K562 (cell line): ENCODE measurements around the gene ARL16. TPM values are rescaled to one million over a fixed set of nuclear protein-coding genes. Genes with fewer than 3 reads are reported as not detected.
A peak's percentile ranks its signal among the peaks of the same experiment; 100 is the strongest.

Source experiments
- ATAC-seq: fragments of 200-7000 bp; cut with Tn5 transposase; 3 replicates; pipeline ENCODE4 v1.9.1; 2020; ENCODE audit warnings: moderate library complexity
- BruUV-seq: library from RNA; stranded (reverse); fragments of 400-500 nt; replicated peaks from 2 replicates; lab custom pipeline; 2021; lab: Mats Ljungman, UMichigan
- CTCF ChIA-PET: fragments of 300-600 bp; formaldehyde crosslinking; extraction: SDS; loops from one replicate; lab custom pipeline; 2021; ENCODE audit warnings: low intra/inter-chr PET ratio; lab: Yijun Ruan, JAX
- POLR2A ChIA-PET: fragments of 300-600, 350-650 bp; sonication (Branson Sonifier 250); formaldehyde crosslinking; extraction: SDS; loops from one replicate; lab custom pipeline; 2021; ENCODE audit warnings: antibody characterized with exemption, inconsistent platforms; lab: Yijun Ruan, JAX
- DNase-seq, 4 experiments: peaks; one replicate each; pipeline versions ENCODE4 v3.0.0 to v3.0.0-alpha.2; 2011 to 2018; ENCODE audit warnings: low spot score in 3 of 4, mixed read lengths in 3 of 4; ENCODE audit errors: extremely low read depth in 1 of 4
- FAIRE-seq: peaks from 2 replicates; lab custom pipeline; 2011; peaks lifted over from hg19 to GRCh38; lab: Jason Lieb, UNC
- H2AFZ ChIP-seq: 2 replicates; pipeline ENCODE4 v1.6.0; 2011; ENCODE audit warnings: low read depth, low read length, control low read depth, inconsistent platforms
- H3K27ac ChIP-seq: fragments of 200-600 bp; 3 replicates; pipeline ENCODE4 v1.8.0; 2011; ENCODE audit warnings: low read depth, mild to moderate bottlenecking, control low read depth, inconsistent platforms, low read length, moderate library complexity, mixed read lengths; ENCODE audit errors: extremely low read depth
- H3K27me3 ChIP-seq, 2 experiments: fragments of 300-600 bp in 1 of 2; 2 replicates in 1 of 2; 3 replicates in 1 of 2; pipeline versions ENCODE4 v1.6.0 to v1.8.0; 2011; ENCODE audit warnings: inconsistent platforms in 2 of 2, low read length in 2 of 2, mild to moderate bottlenecking in 1 of 2, mixed read lengths in 1 of 2, moderate library complexity in 1 of 2; ENCODE audit not compliant: control insufficient read depth in 2 of 2, insufficient read depth in 2 of 2
- H3K36me3 ChIP-seq: fragments of 300-600 bp; 3 replicates; pipeline ENCODE4 v1.8.0; 2011; ENCODE audit warnings: mild to moderate bottlenecking, low read length, inconsistent platforms; ENCODE audit not compliant: control insufficient read depth, insufficient read depth
- H3K4me1 ChIP-seq, 2 experiments: fragments of 200-600 bp in 1 of 2; replicated peaks in 1 of 2; 2 replicates in 1 of 2; 3 replicates in 1 of 2; pipeline versions ENCODE4 v1.5.1 to v1.8.0; 2011; ENCODE audit warnings: inconsistent platforms in 2 of 2, low read length in 2 of 2, mild to moderate bottlenecking in 1 of 2, mixed read lengths in 1 of 2, moderate library complexity in 1 of 2; ENCODE audit not compliant: control insufficient read depth in 2 of 2, insufficient read depth in 2 of 2
- H3K4me2 ChIP-seq: 2 replicates; pipeline ENCODE4 v1.6.1; 2011; ENCODE audit warnings: low read length, control low read depth, inconsistent platforms, mixed read lengths; ENCODE audit not compliant: insufficient read depth
- H3K4me3 ChIP-seq: fragments of 200-600 bp; sonication (generic), shearing (Covaris generic); 2 replicates; pipeline ENCODE4 v1.5.1; 2016; ENCODE audit warnings: control low read depth, inconsistent platforms
- H3K79me2 ChIP-seq: fragments of 200-600 bp; 3 replicates; pipeline ENCODE4 v1.8.0; 2011; ENCODE audit warnings: low read length, inconsistent platforms; ENCODE audit not compliant: control insufficient read depth, insufficient read depth
- H3K9ac ChIP-seq, 2 experiments: 2 replicates each; pipeline versions ENCODE4 v1.6.0 to v1.6.1; 2011; ENCODE audit warnings: low read depth in 2 of 2, low read length in 2 of 2, control low read depth in 1 of 2, inconsistent platforms in 1 of 2, mild to moderate bottlenecking in 1 of 2, mixed read lengths in 1 of 2; ENCODE audit not compliant: insufficient read depth in 1 of 2
- H3K9me1 ChIP-seq: one replicate; pipeline ENCODE4 v1.6.0; 2011; ENCODE audit warnings: inconsistent platforms, mild to moderate bottlenecking, low read length, moderate library complexity; ENCODE audit not compliant: control insufficient read depth, insufficient read depth
- H3K9me3 ChIP-seq: replicated peaks from 2 replicates; pipeline ENCODE4 v1.5.1; 2011; ENCODE audit warnings: low read depth, low read length, inconsistent platforms; ENCODE audit not compliant: control insufficient read depth, insufficient read depth
- H4K20me1 ChIP-seq: replicated peaks from 2 replicates; pipeline ENCODE4 v1.6.1; 2011; ENCODE audit warnings: low read length, inconsistent platforms, mixed read lengths; ENCODE audit not compliant: control insufficient read depth, insufficient read depth
- HNRNPH1 ChIP-seq: fragments of 200-400 bp; formaldehyde crosslinking; optimal IDR thresholded peaks from 2 replicates; pipeline ENCODE3; 2017; ENCODE audit warnings: low read depth, mild to moderate bottlenecking, low read length, moderate library complexity
- HNRNPL ChIP-seq: fragments of 200-400 bp; formaldehyde crosslinking; IDR thresholded peaks from 2 replicates; pipeline ENCODE4 v1.6.1; 2017; ENCODE audit warnings: low read depth, mild to moderate bottlenecking, low read length
- MAX ChIP-seq: sonication (generic); formaldehyde crosslinking; IDR thresholded peaks from 2 replicates; pipeline ENCODE4 v1.9.0; 2022; ENCODE audit warnings: mild to moderate bottlenecking, missing genetic modification reagents
- MTA1 ChIP-seq: fragments of 450-650 bp; IDR thresholded peaks from 2 replicates; pipeline ENCODE4 v1.6.1; 2017; ENCODE audit warnings: borderline replicate concordance
- POLR2G ChIP-seq: fragments of 200-400 bp; formaldehyde crosslinking; IDR thresholded peaks from 2 replicates; pipeline ENCODE4 v1.6.1; 2017; ENCODE audit warnings: low read depth, mild to moderate bottlenecking, antibody characterized with exemption, low read length, moderate library complexity
- WGBS: fragments of 100-300 bp; shearing (Covaris generic); methylation state at CpG from one replicate; pipeline ENCODE4 v1.1.6; 2016; ENCODE audit warnings: low coverage, mixed read lengths; ENCODE audit not compliant: insufficient coverage; ENCODE audit errors: missing lambda C conversion rate; 5-methylcytosine and 5-hydroxymethylcytosine counted together
- in situ Hi-C: fragments of 300-500 bp; cut with MboI; formaldehyde crosslinking; loops from 4 replicates; pipeline ENCODE4 v1.15.0; 2018; ENCODE audit warnings: inconsistent platforms, mixed read lengths
- intact Hi-C: fragments of 100-400 bp; cut with micrococcal nuclease; formaldehyde crosslinking; loops from 2 replicates; pipeline ENCODE4 v1.14.2; 2022
- polyA plus RNA-seq, 8 experiments: library from polyadenylated mRNA; depleted of rRNA in 4 of 8; stranded (reverse) in 5 of 8; unstranded in 3 of 8; fragments of >200 nt; fragmentation: Nextera tagmentation in 2 of 8; fragmentation: Illumina TruSeq in 1 of 8; extraction: Ambion mirVana in 2 of 8; extraction: Trizol in 1 of 8; gene quantifications; 2 replicates each; pipeline versions ENCODE4 v1.2.1 to v1.2.3, GENCODE V29; 2011 to 2014; ENCODE audit warnings: inconsistent platforms in 1 of 8, missing spikeins in 1 of 8
- total RNA-seq, 7 experiments: library from RNA; depleted of rRNA in 6 of 7; stranded (reverse); fragments of >200 nt in 6 of 7; fragmentation: Illumina TruSeq in 2 of 7; extraction: Trizol in 2 of 7; gene quantifications; 2 replicates each; pipeline versions ENCODE4 v1.2.1 to v1.2.3, GENCODE V29; 2011 to 2021; ENCODE audit warnings: low replicate concordance in 1 of 7

Gene ARL16
- total and polyA plus RNA-seq, 9 of the 15 experiments (the other 6 are each of a cell fraction or from before 2014, with no cell fraction given), result 5.4 to 32.4 (median 22.6) TPM

GRCh38 chr17:81715107-81715871, 31.7 kb upstream of the ARL16 start:
- ATAC-seq (no peak), DNase-seq (no peak), FAIRE-seq (no peak)
- Histone ChIP-seq H3K4me3 (no peak overlapping the region), H3K36me3 (peaks cover 59% of the 10 kb centered on the region; the same call in 1 of the 3 replicates), H3K27me3 (no peaks in the 10 kb centered on the region), H3K4me2 (no peak overlapping the region), H3K4me1 (peaks cover 23 to 87% of the 10 kb centered on the region in 2 experiments), H3K27ac (no peak overlapping the region), H3K9me3 (no peaks in the 10 kb centered on the region), H4K20me1 (peaks cover 12% of the 10 kb centered on the region), H3K9ac (peak overlapping the region in 1 of 2 experiments; percentile 95; a peak in 2 of 4 replicates), H2AFZ (no peak overlapping the region), H3K9me1 (no peaks in the 10 kb centered on the region), H3K79me2 (peaks cover 35% of the 10 kb centered on the region)
- in situ Hi-C loops (no loop called here), intact Hi-C loops (no loop called here)
- ChIA-PET CTCF (no interaction called here), POLR2A (interaction anchor here (0.6 to 5.2 kb wide), 7 partner anchors 8 to 813 kb away, joined by 3 to 59 read pairs (median 5); partner anchors contain the start of genes MRPL12 and P4HB)
- whole genome bisulfite sequencing, result 97% methylated on average over 11 of the region's 32 CpGs
- BruUV-seq, result no TSS peak
- TF ChIP-seq MAX (CRISPR knock-in tag) (peak; percentile 20; the same call in 1 of the 2 replicates), POLR2G (peak; percentile 18), HNRNPH1 (no peak), HNRNPL (peak; percentile 14; the same call in 1 of the 2 replicates), MTA1 (no peak)
